GM12892 (cell line): ENCODE data around the gene SOX6.

Experiments used
- POLR2A ChIP-seq: IDR thresholded peaks from 2 replicates; pipeline ENCODE4 v1.6.1; 2011; ENCODE audit warnings: low read depth, low read length, control low read depth
- POLR2AphosphoS5 ChIP-seq: IDR thresholded peaks from 2 replicates; pipeline ENCODE4 v1.6.1; 2011; ENCODE audit warnings: low read depth, low read length, control low read depth
- TAF1 ChIP-seq: IDR thresholded peaks from 2 replicates; pipeline ENCODE4 v1.6.1; 2011; ENCODE audit warnings: low read depth, mild to moderate bottlenecking, control low read depth, low read length, borderline replicate concordance

DNA sequence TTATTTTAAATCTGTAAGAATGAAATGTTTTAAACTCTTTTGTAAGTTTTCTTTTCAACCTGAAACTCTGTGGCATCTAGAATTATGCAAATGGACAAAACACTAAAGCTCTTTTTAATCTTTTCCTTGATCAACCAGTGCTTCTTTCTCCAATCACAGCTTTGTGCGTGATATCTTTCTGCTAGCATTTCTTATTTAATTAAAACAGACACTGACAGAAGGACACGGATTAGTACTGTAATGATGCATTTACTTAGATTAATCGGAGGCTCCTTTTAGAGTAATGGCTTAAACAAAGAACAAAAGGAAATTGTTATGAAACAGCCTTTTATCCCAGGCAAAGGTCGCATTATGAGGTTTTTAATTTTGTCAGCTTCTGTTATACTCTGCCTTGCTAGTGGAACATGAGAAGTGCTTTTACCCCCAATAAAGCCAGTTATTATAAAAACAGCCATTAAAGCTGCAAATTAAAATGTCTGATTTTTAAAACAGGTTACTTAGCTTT, 48.5 kb upstream of the SOX6 start:
- no peak for TF ChIP-seq POLR2A
- no peak for TF ChIP-seq POLR2AphosphoS5
- TF ChIP-seq TAF1, result no peak
